ENCODE results near the gene TFEB. TPM values are rescaled to one million over a fixed set of nuclear protein-coding genes. Genes with fewer than 3 reads are reported as not detected.

Gene TFEB
- polyA plus RNA-seq, 3 donors: 5.5 to 9.8 (median 9.6) TPM

DNA sequence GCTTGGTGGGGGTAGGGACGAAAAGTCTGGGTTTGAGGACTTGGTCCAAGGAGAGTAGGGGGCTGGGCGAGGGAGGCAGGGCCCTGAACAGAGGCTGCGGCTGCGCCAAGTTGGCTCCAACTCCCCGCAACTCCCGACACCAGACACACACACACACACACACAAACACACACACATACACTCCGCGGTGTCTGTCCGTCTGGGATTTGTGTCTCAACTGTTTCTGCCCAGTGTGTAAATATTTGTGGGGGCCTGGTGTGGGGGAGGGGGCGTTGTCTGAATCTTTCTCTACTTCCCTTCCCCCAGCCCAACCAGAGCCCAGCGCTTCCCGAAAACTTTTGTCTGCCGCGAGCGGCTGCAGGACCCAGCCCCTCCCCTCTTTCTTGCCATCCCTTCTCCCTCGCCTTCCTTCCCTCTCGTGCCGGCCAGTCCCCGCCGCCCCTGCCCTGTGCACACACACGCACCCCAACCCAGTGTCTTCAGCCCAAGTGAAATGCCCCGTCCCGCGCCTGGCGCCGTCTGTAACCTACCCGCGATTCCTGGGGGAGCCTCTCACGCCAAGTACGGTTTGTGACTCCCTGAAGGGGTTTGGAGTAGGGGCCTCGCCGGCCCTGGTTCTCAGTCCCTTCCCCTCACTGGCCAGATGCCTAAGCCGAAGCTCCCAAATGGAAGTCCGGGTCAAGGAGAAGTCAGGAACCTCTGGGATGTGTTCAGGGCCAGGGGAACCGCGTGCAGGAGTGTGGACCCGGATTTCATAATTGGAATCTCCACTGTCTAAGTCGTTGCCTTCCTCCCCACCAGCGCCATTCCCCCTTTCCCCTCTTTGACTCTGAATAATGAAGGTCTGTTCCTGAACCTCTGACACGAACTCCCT lies 96.2 kb downstream of the TFEB start:
- peak in 1 of 11 donors; percentile 43 for DNase-seq (ENCODE audit: extremely low read depth in 1 of 11, low read depth in 9 of 11, low spot score in 4 of 11)

DNA sequence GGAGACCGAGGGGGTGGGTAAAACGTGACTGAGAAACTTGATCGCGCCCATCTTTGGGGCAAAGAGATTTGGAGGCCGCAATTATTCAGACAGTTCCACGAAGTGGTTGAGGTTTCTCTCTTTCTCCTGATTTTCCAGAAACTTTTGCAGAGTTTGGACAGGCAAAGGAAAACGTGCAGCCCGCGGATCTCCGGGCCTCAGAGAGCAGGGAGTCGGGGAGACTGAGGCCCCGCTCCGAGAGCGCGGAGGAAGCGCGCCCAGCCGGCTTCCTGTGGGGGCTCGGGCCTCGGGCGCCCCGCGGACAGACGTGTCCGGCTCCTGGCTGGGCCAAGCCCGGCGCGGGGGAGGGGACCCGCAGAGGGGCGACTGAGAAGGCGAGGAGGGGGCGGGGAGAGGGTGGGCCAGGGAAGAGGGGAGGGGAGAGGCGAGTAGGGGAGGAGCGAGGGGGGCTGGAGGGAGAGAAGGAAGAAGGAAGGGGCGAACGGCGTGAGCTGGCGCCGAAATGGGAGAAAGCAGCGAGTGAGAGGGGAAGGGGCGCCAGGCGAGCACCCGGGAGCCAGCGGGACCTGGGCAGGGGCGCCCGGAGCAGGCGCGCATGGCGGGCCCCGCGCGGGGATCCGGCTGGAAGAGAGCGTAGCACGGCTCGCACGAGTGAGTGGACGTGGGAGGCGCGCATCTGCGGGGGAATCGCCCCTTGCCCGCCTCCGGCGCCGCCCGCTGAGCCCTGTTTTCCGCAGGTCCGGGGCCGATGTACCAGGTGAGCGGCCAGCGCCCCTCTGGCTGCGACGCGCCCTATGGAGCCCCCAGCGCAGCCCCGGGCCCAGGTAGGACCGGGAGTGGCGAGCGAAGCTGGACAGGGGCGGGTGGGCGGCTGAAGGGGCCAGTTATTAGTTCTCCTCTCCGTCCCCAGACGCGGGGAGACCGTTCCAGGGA lies 97.1 kb downstream of the TFEB start, which contains the start of gene MDFI:
TSS of gene MDFI (plus strand) at position 467 of the 933 bp plus-strand sequence. CDS start at position 749, 282 bp downstream.
- peak in 3 of 11 donors; percentile 69 to 82 (median 78) for DNase-seq (ENCODE audit: extremely low read depth in 1 of 11, low read depth in 9 of 11, low spot score in 4 of 11)

DNA sequence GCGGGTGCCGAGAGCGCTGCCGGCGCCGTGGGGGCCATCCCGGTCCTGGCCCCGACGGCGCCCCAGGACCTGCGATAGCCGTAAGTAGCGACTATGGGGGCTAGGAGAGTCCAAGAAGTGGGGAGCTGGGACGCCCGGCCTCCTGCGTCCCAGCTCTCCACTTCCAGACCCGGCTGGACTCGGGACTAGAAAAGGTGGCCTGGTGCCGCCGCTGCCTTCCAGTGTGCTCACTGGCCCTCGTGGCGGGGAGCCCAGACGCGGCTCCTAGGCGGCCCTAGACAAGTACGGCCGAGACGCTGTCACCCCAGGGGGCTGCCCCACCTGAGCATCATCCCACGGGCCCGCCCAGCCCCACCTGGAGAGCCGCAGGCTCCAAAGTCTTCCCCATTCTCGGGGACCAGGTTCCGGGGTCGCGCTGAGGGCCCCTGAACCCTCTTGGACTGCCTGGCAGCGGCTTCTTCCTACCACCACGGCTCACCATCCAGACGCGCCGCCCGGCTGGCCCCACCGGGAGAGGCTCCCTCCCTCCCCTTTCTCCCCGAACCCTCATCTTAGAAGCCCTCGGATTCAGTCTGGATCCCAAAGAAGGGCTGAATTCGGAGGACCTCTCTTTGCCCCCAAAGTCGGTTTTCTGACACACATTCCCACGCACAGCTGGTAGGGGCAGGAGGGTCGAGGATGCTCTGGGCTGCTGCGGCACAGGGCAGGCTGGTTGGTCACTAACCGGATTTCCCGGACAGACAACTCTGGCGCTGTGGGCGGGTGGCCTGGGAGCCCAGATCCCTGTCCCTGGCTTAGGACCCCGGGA lies 98.0 kb downstream of the TFEB start:
- no peak for DNase-seq (ENCODE audit: extremely low read depth in 1 of 11, low read depth in 9 of 11, low spot score in 4 of 11)

DNA sequence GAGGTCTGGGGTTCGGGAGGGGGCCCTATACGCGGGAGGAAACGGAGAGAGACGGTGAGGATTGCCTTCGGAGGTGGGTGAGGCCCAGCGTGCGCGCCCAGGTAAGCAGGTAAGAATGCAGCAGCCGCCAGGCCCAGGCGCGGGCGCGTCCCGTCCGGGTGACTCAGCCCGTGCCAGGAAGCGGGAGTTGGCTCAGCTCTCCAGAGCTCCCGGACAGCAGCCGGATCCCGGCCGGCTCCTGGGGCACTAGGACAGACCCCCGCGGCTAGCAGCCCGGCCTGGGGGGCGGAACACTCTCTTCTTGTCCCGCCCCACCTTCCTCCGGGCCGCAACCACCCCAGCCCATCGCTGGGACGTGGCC lies 98.6 kb downstream of the TFEB start:
- DNase-seq (ENCODE audit: extremely low read depth in 1 of 11, low read depth in 9 of 11, low spot score in 4 of 11): no peak

DNA sequence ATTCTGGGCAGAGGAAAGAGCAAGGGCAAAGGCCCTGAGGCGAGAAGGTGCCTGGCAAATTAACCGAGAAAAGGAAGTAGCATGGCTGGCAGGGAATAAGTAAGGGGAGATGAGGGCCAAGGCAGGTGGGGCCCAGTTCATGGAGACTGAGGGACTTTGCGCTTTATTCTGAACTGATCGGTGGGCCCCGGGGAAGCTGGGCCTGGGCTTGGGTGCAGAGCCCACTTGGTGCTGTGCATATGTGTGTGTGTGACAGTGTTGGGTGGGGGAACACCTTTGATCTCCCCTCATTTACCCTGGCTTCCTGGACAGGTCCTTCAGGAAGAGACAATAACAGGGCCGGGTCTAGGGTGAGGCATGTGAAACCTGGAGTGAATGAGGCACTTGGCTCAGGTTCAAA lies 100.0 kb downstream of the TFEB start:
- no peak for DNase-seq (ENCODE audit: extremely low read depth in 1 of 11, low read depth in 9 of 11, low spot score in 4 of 11)

DNA sequence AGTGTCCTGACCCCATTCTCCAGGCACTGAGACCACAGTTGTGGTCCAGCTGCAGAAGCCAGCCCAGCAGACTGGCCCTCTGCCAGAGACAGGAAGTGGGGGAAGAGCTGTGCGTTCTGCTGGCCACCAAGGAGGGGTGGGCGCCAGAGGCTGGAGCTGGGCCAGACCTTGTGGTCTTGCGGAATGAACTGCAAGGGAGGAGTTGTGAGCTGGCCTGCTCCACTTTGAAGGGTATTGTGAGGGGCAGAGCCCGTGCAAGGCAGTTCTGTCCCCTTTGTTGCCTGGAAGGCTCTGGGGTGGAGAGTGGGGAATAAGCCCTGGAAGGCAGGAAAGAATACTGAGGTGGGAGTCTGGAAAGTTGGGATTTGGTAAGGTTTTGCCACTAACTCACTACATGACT lies 100.8 kb downstream of the TFEB start:
- peak in 2 of 11 donors; percentile 59 to 74 for DNase-seq (ENCODE audit: extremely low read depth in 1 of 11, low read depth in 9 of 11, low spot score in 4 of 11)

Other genes with a start within 250 kb of the TFEB start
- 10 to 100 TPM; 28.8 to 43.6 (median 36.4) TPM for gene FOXP4, start 189.2 kb downstream of the TFEB start, polyA plus RNA-seq (ENCODE audit: insufficient read length in 3 of 3)
- gene MDFI, start 97.1 kb downstream of the TFEB start, polyA plus RNA-seq (ENCODE audit: insufficient read length in 3 of 3): 10 to 100 TPM; 30.6 to 65.1 (median 43.2) TPM
- under 1 TPM in 2 of 3 donors, not detected in 1; 0.07 to 0.26 TPM for gene PGC, start 11.8 kb upstream of the TFEB start, polyA plus RNA-seq (ENCODE audit: insufficient read length in 3 of 3)
- gene FRS3, start 44.3 kb upstream of the TFEB start, polyA plus RNA-seq (ENCODE audit: insufficient read length in 3 of 3): 1 to 10 TPM; 4.4 to 7.8 (median 6.6) TPM
- 1 to 10 TPM; 4.2 to 8.0 (median 7.2) TPM for gene PRICKLE4, start 45.2 kb upstream of the TFEB start, polyA plus RNA-seq (ENCODE audit: insufficient read length in 3 of 3)
- 100 to 1,000 TPM; 199 to 246 (median 231) TPM for gene TOMM6, start 52.1 kb upstream of the TFEB start, polyA plus RNA-seq (ENCODE audit: insufficient read length in 3 of 3)
- 10 to 100 TPM; 13.1 to 14.5 (median 13.2) TPM for gene USP49, start 159.8 kb upstream of the TFEB start, polyA plus RNA-seq (ENCODE audit: insufficient read length in 3 of 3)
- 10 to 100 TPM; 36.0 to 38.6 (median 36.0) TPM for gene MED20, start 185.5 kb upstream of the TFEB start, polyA plus RNA-seq (ENCODE audit: insufficient read length in 3 of 3)
- 10 to 100 TPM; 23.8 to 32.6 (median 29.4) TPM for gene BYSL, start 185.9 kb upstream of the TFEB start, polyA plus RNA-seq (ENCODE audit: insufficient read length in 3 of 3)
- gene CCND3, start 206.2 kb upstream of the TFEB start, polyA plus RNA-seq (ENCODE audit: insufficient read length in 3 of 3): 10 to 100 TPM; 21.0 to 31.1 (median 25.1) TPM